Measurements from ENCODE around the gene MAST4. TPM values are rescaled to one million over a fixed set of nuclear protein-coding genes. Genes with fewer than 3 reads are reported as not detected.

MAST4 gene
- total and polyA plus RNA-seq, 2 of the 8 experiments (the other 6 are each of a cell fraction or from before 2014, with no cell fraction given) = 1.5 to 2.6 TPM

- ChIA-PET CTCF (ENCODE audit: partially characterized antibody) (interaction anchor here (0.6 to 3.6 kb wide), 2 partner anchors 12 to 22 kb away, joined by 3 to 34 read pairs; no protein-coding TSS in a partner anchor), POLR2A (ENCODE audit: partially characterized antibody) (interaction anchor here (1.2 kb wide), 1 partner anchor 11 kb away, joined by 3 read pairs; no protein-coding TSS in a partner anchor)
- peaks cover 3% of the 10 kb centered on the region for H3K23me2 ChIP-seq (ENCODE audit: low read depth, low read length)
- H3K23ac ChIP-seq (ENCODE audit: insufficient read length) = no peak overlapping the region
- H3K36me3 ChIP-seq (ENCODE audit: control insufficient read depth in 2 of 4, insufficient read depth in 4 of 4, low read length in 3 of 4) = no peaks in the 10 kb centered on the region
- H3K4me3 ChIP-seq (ENCODE audit: extremely low read depth in 1 of 4, insufficient read depth in 2 of 4, low read depth in 3 of 4, low read length in 4 of 4) = no peak overlapping the region
- H3K79me1 ChIP-seq (ENCODE audit: low read depth, low read length) = no peaks in the 10 kb centered on the region
- peaks cover 0 to 4% (median 1%) of the 10 kb centered on the region in 4 experiments; a peak in 1 of 7 replicates for H3K4me1 ChIP-seq (replicated peaks in 1 of 4; ENCODE audit: control insufficient read depth in 3 of 4, insufficient read depth in 4 of 4, low read length in 3 of 4)
- H3K27ac ChIP-seq (ENCODE audit: low read depth, low read length) = no peak overlapping the region
- no peak overlapping the region for H3K4ac ChIP-seq (replicated peaks; ENCODE audit: insufficient read length, low read depth, low read length)
- no peak overlapping the region for H2AK5ac ChIP-seq (ENCODE audit: low read depth, low read length)
- no peak overlapping the region for H3K4me2 ChIP-seq (ENCODE audit: insufficient read depth in 1 of 2, low read depth in 2 of 2, low read length in 2 of 2)
- no peaks in the 10 kb centered on the region for H4K20me1 ChIP-seq (replicated peaks in 1 of 2; ENCODE audit: control insufficient read depth in 1 of 2, insufficient read depth in 2 of 2, low read length in 2 of 2)
- H2BK120ac ChIP-seq (replicated peaks; ENCODE audit: low read depth, low read length) = no peak overlapping the region
- no peak overlapping the region for H2BK12ac ChIP-seq (ENCODE audit: low read depth, low read length)
- H3K79me2 ChIP-seq (ENCODE audit: control insufficient read depth in 1 of 2, insufficient read depth in 2 of 2, low read length in 2 of 2) = no peaks in the 10 kb centered on the region
- WGBS, 2 experiments (ENCODE audit: extremely low coverage in 1 of 2, insufficient coverage in 1 of 2, insufficient read length in 1 of 2, insufficient replicate concordance in 2 of 2, low coverage in 1 of 2, low lambda C conversion rate in 2 of 2, missing lambda C conversion rate in 1 of 2) = 83% methylated on average over 3 of the region's 3 CpGs; no CpG with 5 or more reads in 1 of the 2 experiments
- no peak overlapping the region for H2BK15ac ChIP-seq (ENCODE audit: low read length)
- H3K9ac ChIP-seq (replicated peaks in 1 of 4; ENCODE audit: extremely low read depth in 1 of 4, low read depth in 3 of 4, low read length in 3 of 4) = no peak overlapping the region
- no peaks in the 10 kb centered on the region for H3K27me3 ChIP-seq (replicated peaks in 1 of 4; ENCODE audit: control insufficient read depth in 3 of 4, extremely low read depth in 1 of 4, insufficient read depth in 3 of 4, low read length in 3 of 4)
- no peak overlapping the region for H4K91ac ChIP-seq (replicated peaks; ENCODE audit: insufficient read length, low read length)
- no peak overlapping the region for H4K8ac ChIP-seq (ENCODE audit: extremely low read depth, insufficient read depth, low read length)
- H2BK20ac ChIP-seq (ENCODE audit: low read length) = no peak overlapping the region
- H2AFZ ChIP-seq (ENCODE audit: low read length) = no peak overlapping the region
- H3K56ac ChIP-seq (replicated peaks; ENCODE audit: insufficient read length, low read depth, low read length) = no peak overlapping the region
- FAIRE-seq = no peak
- H3K18ac ChIP-seq (ENCODE audit: extremely low read depth, low read length) = no peak overlapping the region
- H2BK5ac ChIP-seq (ENCODE audit: low read depth, low read length) = no peak overlapping the region
- H4K5ac ChIP-seq (ENCODE audit: insufficient read length, low read depth, low read length) = no peak overlapping the region
- no peak for DNase-seq (ENCODE audit: low read depth in 1 of 2, low spot score in 2 of 2)
- H3K9me3 ChIP-seq (ENCODE audit: insufficient read depth in 2 of 2, low read depth in 1 of 2, low read length in 1 of 2) = no peaks in the 10 kb centered on the region
- no peak overlapping the region for H3K14ac ChIP-seq (ENCODE audit: insufficient read length)
- no peak for TF ChIP-seq KDM4A (IDR thresholded peaks at IDR 0.05; ENCODE audit: low read depth, low read length, severe bottlenecking)
- no peak for TF ChIP-seq POLR2AphosphoS5 (IDR thresholded peaks at IDR 0.05; ENCODE audit: low read depth, low read length)
- no peak for TF ChIP-seq EP300 (IDR thresholded peaks at IDR 0.05; ENCODE audit: borderline replicate concordance in 1 of 2, low read depth in 2 of 2, low read length in 2 of 2)
- TF ChIP-seq SP4 (IDR thresholded peaks at IDR 0.05; ENCODE audit: low read length) = no peak
- TF ChIP-seq NANOG (IDR thresholded peaks at IDR 0.05; ENCODE audit: insufficient read depth, low read depth, low read length, poor library complexity, severe bottlenecking) = no peak
- TF ChIP-seq, protein P1, sequence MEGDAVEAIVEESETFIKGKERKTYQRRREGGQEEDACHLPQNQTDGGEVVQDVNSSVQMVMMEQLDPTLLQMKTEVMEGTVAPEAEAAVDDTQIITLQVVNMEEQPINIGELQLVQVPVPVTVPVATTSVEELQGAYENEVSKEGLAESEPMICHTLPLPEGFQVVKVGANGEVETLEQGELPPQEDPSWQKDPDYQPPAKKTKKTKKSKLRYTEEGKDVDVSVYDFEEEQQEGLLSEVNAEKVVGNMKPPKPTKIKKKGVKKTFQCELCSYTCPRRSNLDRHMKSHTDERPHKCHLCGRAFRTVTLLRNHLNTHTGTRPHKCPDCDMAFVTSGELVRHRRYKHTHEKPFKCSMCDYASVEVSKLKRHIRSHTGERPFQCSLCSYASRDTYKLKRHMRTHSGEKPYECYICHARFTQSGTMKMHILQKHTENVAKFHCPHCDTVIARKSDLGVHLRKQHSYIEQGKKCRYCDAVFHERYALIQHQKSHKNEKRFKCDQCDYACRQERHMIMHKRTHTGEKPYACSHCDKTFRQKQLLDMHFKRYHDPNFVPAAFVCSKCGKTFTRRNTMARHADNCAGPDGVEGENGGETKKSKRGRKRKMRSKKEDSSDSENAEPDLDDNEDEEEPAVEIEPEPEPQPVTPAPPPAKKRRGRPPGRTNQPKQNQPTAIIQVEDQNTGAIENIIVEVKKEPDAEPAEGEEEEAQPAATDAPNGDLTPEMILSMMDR (IDR thresholded peaks at IDR 0.05; ENCODE audit: control extremely low read depth in 1 of 3, insufficient read depth in 1 of 3, low read depth in 1 of 3, low read length in 3 of 3) = no peak
- no peak for TF ChIP-seq E2F6 (IDR thresholded peaks at IDR 0.05)
- no peak for TF ChIP-seq CHD2 (IDR thresholded peaks at IDR 0.05; ENCODE audit: low read length)
- TF ChIP-seq GTF2F1 (IDR thresholded peaks at IDR 0.05; ENCODE audit: borderline replicate concordance, low read depth, low read length) = no peak
These were observed 404.7 kb downstream of the MAST4 start for GRCh38 chr5:67000794-67001475.

Measured in H1 (cell line).